Lower leg skin (tissue), 3 donors: ENCODE data around the gene SORCS2.

Source experiments
- POLR2A ChIP-seq, 2 donors: fragments of 450-650 bp; IDR thresholded peaks; one replicate each; pipeline ENCODE4 v1.6.1; 2016 to 2017; ENCODE audit warnings: antibody characterized with exemption in 2 of 2, mild to moderate bottlenecking in 1 of 2, moderate library complexity in 1 of 2
- TF ChIP-seq, protein P1 (sequence below), 3 donors: fragments of 450-650 bp; IDR thresholded peaks; one replicate each; pipeline ENCODE4 v1.5.1; 2016; ENCODE audit warnings: antibody characterized with exemption in 3 of 3, mild to moderate bottlenecking in 3 of 3, moderate library complexity in 2 of 3

DNA sequence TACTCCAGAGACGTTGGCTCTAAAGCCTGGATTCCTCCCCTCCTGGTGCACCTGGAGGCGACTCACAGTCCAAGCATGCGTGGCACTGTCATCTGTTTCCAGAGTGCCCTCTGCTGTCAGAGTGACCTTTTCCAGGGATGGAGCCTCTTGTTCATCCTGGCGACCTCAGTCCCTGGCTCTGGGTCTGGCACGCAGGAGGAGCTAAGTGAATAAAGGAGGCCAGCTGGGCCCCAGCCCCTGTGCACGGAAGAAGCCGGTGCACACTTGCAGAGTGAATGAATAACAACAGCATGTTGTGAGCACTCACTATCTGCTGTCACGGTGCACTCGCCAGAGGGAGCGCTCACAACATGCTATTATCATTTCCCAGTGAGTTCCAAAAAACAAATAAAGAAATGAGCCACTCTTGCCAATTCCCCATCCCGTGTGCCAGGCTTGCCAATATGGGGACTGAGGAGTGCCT lies 270.2 kb downstream of the SORCS2 start:
- TF ChIP-seq POLR2A (IDR thresholded peaks at IDR 0.05), result no peak
- TF ChIP-seq, protein P1, sequence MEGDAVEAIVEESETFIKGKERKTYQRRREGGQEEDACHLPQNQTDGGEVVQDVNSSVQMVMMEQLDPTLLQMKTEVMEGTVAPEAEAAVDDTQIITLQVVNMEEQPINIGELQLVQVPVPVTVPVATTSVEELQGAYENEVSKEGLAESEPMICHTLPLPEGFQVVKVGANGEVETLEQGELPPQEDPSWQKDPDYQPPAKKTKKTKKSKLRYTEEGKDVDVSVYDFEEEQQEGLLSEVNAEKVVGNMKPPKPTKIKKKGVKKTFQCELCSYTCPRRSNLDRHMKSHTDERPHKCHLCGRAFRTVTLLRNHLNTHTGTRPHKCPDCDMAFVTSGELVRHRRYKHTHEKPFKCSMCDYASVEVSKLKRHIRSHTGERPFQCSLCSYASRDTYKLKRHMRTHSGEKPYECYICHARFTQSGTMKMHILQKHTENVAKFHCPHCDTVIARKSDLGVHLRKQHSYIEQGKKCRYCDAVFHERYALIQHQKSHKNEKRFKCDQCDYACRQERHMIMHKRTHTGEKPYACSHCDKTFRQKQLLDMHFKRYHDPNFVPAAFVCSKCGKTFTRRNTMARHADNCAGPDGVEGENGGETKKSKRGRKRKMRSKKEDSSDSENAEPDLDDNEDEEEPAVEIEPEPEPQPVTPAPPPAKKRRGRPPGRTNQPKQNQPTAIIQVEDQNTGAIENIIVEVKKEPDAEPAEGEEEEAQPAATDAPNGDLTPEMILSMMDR (IDR thresholded peaks at IDR 0.05), result no peak
